Inflammatory macrophage treated with lipopolysaccharide for 1 hour (primary cell): ENCODE results near the gene DGLUCY.
A peak's percentile ranks its signal among the peaks of the same experiment; 100 is the strongest.
"Not testable (repeated sequence)": the region's sequence is repeated elsewhere in the genome, so short reads cannot be mapped to it uniquely, and the experiment has no call there.

Experiments used
- DNase-seq, 2 donors: peaks; one replicate each; pipeline ENCODE4 v3.0.0-alpha.2; 2020 to 2022

DGLUCY gene

DNA sequence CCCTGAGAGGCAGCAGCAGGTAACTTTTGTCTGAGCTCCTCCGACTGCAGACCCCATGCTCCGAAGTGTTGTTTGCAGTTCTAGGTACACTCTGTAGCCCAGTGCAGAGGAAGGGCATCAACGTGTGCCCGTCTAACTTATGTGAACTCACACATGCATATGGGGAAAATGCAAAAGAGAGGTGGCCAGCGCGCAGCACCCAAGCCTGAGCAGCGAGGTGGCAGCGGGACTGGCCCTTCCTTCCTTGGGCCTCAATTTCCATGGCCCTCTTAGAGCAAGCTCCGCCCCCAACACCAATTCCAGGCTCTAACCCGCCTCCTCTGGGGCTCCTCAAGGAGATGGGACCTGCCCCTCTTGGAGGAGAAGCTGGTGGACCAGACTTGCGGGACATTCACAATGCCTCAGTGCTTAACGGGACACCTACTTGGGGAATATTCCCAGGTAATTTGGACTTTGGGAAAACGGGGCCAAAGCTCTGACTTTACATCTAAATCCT lies 102.9 kb downstream of the DGLUCY start:
- no peak for DNase-seq

DNA sequence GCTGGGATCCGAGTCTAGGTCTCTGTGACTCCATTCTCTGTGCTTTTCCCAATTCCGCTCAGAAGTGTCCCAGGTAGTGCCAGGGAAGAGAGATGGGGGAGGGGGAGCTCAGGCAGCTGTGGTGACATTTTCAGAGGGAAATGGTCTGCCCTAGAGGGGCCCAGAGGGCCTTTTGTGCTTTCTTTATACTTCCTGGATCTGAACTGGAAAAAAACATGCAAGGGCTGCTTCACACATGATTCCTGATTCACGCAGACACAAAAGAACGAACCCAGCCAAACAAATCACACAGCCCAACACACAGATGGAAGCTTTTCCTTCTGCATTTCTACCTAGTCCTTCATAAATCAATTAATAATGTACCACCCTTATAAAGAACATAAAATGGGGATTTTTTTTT lies 104.1 kb downstream of the DGLUCY start:
- DNase-seq: no peak

- no peak for DNase-seq
Observed at GRCh38 chr14:91219517-91220389, 105.9 kb downstream of the DGLUCY start.

- DNase-seq: no peak
Observed at GRCh38 chr14:91220581-91221000, 106.7 kb downstream of the DGLUCY start.

DNA sequence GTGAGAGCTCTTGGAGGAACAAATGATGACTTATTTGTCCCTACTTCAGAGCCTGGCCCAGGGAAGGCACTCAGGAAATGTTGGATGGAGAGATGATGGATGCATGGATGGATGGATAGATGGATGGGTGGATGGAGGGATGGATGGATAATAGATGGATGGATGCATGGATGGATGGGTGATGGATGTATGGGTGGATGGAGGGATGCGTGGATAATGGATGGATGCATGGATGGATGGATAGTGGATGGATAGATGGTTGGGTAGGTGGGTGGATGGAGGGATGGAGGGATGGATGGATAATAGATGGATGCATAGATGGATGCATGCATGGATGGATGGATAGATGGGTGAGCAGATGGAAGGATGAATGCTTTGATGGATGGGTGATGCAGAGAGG lies 107.4 kb downstream of the DGLUCY start:
- no peak for DNase-seq

GRCh38 chr14:91223028-91223783 lies 109.3 kb downstream of the DGLUCY start:
- no peak for DNase-seq

- no peak for DNase-seq
Observed at GRCh38 chr14:91225025-91225424, 111.2 kb downstream of the DGLUCY start.

GRCh38 chr14:91226360-91226759 lies 112.5 kb downstream of the DGLUCY start:
- DNase-seq: not testable (repeated sequence)

- no peak for DNase-seq
Observed at GRCh38 chr14:91227183-91227628, 113.3 kb downstream of the DGLUCY start.

GRCh38 chr14:91228112-91229004 lies 114.5 kb downstream of the DGLUCY start:
- peak; percentile 28 to 80 for DNase-seq

- DNase-seq: no peak
Observed at GRCh38 chr14:91229005-91229382, 115.1 kb downstream of the DGLUCY start.

GRCh38 chr14:91229743-91230200 lies 115.9 kb downstream of the DGLUCY start:
- DNase-seq: peak in 1 of 2 donors; percentile 31

GRCh38 chr14:91230397-91231035 lies 116.6 kb downstream of the DGLUCY start:
- peak in 1 of 2 donors; percentile 54 for DNase-seq

- DNase-seq: peak; percentile 58 to 80
Observed at GRCh38 chr14:91231446-91231845, 117.6 kb downstream of the DGLUCY start.

GRCh38 chr14:91232052-91232451 lies 118.2 kb downstream of the DGLUCY start:
- peak; percentile 28 to 63 for DNase-seq

- DNase-seq: peak; percentile 53 to 76
Observed at GRCh38 chr14:91232603-91233002, 118.7 kb downstream of the DGLUCY start.

- no peak for DNase-seq
Observed at GRCh38 chr14:91233936-91234790, 120.3 kb downstream of the DGLUCY start.

DNA sequence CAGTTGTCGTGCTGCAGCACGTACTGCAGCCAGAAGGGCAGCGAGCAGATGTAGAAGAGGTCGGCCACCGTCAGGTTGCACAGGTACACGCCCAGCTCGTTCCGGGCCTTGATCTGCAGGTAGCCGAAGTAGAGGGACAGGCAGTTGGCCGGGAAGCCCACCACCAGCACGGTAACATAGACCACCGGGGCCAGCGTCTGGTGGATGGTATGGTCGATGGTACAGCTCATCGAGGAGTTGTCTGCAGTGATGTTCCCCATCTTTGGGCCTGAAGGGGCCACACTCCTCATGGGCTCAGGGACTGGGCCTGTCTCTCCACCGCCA lies 120.9 kb downstream of the DGLUCY start:
- no peak for DNase-seq

GRCh38 chr14:91235841-91236240 lies 122.0 kb downstream of the DGLUCY start:
- no peak for DNase-seq

- DNase-seq: no peak
Observed at GRCh38 chr14:91237219-91237618, 123.3 kb downstream of the DGLUCY start.

DNA sequence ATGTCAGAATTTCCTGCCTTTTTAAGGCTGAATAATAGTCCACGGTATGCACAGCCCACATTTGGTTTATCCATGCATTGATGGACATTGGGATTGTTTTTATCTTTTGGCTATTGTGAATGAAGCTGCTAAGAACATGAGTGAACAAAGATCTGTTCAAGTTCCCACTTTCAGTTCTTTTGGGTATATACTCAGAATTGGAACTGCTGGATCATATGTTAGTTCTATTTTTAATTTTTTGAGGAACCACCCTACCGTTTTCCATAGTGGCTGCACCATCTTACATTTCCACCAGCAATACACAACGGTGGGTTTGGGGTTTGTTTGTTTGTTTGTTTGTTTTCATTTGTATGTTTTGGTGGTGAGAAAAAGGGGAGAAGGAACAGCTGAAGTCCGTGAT lies 124.2 kb downstream of the DGLUCY start:
- peak; percentile 49 to 57 for DNase-seq
